ENCODE data around the gene HSPA1A.

DNA sequence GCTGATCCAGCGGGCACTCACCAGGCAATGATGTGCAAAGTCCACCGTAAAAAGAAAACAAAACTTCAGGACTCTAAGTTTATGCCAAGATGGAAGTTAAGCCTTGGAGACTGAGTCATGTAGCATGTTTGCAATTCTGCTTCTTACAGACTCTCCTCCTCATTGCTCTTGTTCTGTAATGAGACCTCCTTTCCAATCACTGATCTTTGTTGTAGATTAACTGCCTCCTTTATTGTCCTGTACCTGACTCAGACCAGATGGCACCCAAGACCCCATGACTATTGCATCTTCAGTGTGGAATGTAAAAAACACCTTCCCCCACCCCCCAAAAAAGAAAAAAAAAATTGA is 36.1 kb downstream of the HSPA1A start:
- TF ChIP-seq, protein P1, sequence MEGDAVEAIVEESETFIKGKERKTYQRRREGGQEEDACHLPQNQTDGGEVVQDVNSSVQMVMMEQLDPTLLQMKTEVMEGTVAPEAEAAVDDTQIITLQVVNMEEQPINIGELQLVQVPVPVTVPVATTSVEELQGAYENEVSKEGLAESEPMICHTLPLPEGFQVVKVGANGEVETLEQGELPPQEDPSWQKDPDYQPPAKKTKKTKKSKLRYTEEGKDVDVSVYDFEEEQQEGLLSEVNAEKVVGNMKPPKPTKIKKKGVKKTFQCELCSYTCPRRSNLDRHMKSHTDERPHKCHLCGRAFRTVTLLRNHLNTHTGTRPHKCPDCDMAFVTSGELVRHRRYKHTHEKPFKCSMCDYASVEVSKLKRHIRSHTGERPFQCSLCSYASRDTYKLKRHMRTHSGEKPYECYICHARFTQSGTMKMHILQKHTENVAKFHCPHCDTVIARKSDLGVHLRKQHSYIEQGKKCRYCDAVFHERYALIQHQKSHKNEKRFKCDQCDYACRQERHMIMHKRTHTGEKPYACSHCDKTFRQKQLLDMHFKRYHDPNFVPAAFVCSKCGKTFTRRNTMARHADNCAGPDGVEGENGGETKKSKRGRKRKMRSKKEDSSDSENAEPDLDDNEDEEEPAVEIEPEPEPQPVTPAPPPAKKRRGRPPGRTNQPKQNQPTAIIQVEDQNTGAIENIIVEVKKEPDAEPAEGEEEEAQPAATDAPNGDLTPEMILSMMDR (tag by site-specific recombination; IDR thresholded peaks at IDR 0.05): no peak
- TF ChIP-seq ZNF292 (tag by site-specific recombination; IDR thresholded peaks at IDR 0.05; ENCODE audit: borderline replicate concordance, low read depth) (no peak), ZXDB (tag by site-specific recombination; IDR thresholded peaks at IDR 0.05) (no peak), ZNF792 (tag by site-specific recombination; IDR thresholded peaks at IDR 0.05) (no peak), HOXA7 (CRISPR knock-in tag; IDR thresholded peaks at IDR 0.05; ENCODE audit: borderline replicate concordance) (no peak), TRIM28 (IDR thresholded peaks at IDR 0.05; ENCODE audit: borderline replicate concordance, low read length) (no peak), ZBTB20 (tag by site-specific recombination; IDR thresholded peaks at IDR 0.05) (no peak)

Data from HEK293 (cell line).